Kidney (tissue), 14 donors: ENCODE measurements around the gene MBD3L5. TPM values are rescaled to one million over a fixed set of nuclear protein-coding genes. Genes with fewer than 3 reads are reported as not detected.

Experiments used
- DNase-seq, 5 donors: peaks; one replicate each; pipeline ENCODE4 v3.0.0-alpha.2; 2013 to 2020
- FAIRE-seq: peaks from 2 replicates; lab custom pipeline; 2012; peaks lifted over from hg19 to GRCh38; lab: Jason Lieb, UNC
- H3K27ac ChIP-seq, 2 donors: one replicate each; pipeline ENCODE4 v1.7.0; 2013; ENCODE audit warnings: low read depth in 2 of 2, low read length in 2 of 2, inconsistent platforms in 1 of 2
- H3K27me3 ChIP-seq: one replicate; pipeline ENCODE4 v1.7.1; 2013; ENCODE audit warnings: low read length, inconsistent platforms; ENCODE audit not compliant: control insufficient read depth, insufficient read depth
- H3K36me3 ChIP-seq, 3 donors: one replicate each; pipeline versions ENCODE4 v1.7.0 to v1.7.1; 2013; ENCODE audit warnings: low read length in 3 of 3, control low read depth in 1 of 3, inconsistent platforms in 1 of 3; ENCODE audit not compliant: insufficient read depth in 3 of 3, control insufficient read depth in 2 of 3
- H3K4me1 ChIP-seq, 3 donors: one replicate each; pipeline versions ENCODE4 v1.7.0 to v1.7.1; 2013; ENCODE audit warnings: low read length in 3 of 3, inconsistent platforms in 1 of 3, low read depth in 1 of 3; ENCODE audit not compliant: control insufficient read depth in 2 of 3, insufficient read depth in 2 of 3
- H3K4me3 ChIP-seq, 3 donors: one replicate each; pipeline versions ENCODE4 v1.7.0 to v1.8.1; 2013; ENCODE audit warnings: low read length in 3 of 3, control low read depth in 1 of 3, inconsistent platforms in 1 of 3
- H3K9ac ChIP-seq, 3 donors: one replicate each; pipeline versions ENCODE4 v1.7.0 to v1.7.1; 2013; ENCODE audit warnings: low read length in 3 of 3, control low read depth in 1 of 3, inconsistent platforms in 1 of 3
- H3K9me3 ChIP-seq, 3 donors: one replicate each; pipeline versions ENCODE4 v1.7.0 to v1.7.1; 2013; ENCODE audit warnings: low read length in 3 of 3, control low read depth in 1 of 3, inconsistent platforms in 1 of 3; ENCODE audit not compliant: control insufficient read depth in 2 of 3, insufficient read depth in 1 of 3
- CTCF ChIP-seq: IDR thresholded peaks from 3 replicates; pipeline ENCODE4 v1.5.1; 2012; ENCODE audit warnings: mild to moderate bottlenecking, moderate library complexity, borderline replicate concordance; ENCODE audit not compliant: insufficient read depth; ENCODE audit errors: extremely low read depth
- intact Hi-C: fragments of 100-400 bp; cut with DNase I; formaldehyde crosslinking; loops from one replicate; pipeline ENCODE4 v1.11.1; 2022
- polyA plus RNA-seq: library from polyadenylated mRNA; stranded (reverse); fragments of 350-450 nt; fragmentation: Illumina TruSeq; extraction: RNeasy Lipid Tissue Mini Kit (QIAGEN cat#74804); gene quantifications from one replicate; pipeline ENCODE4 v1.2.3, GENCODE V29; 2014; ENCODE audit warnings: low read depth, low replicate concordance; ENCODE audit not compliant: insufficient read depth
- total RNA-seq: library from RNA; stranded (reverse); fragmentation: NEBNext Ultra II Directional; extraction: Animal tissue kit (Norgen Biotek cat#: 25700); gene quantifications from one replicate; pipeline ENCODE4 v1.2.1, GENCODE V29; 2021
- donor health status: control.
- donor health status: control.
- donor health status: control.
- donor health status: control.
- donor health status: control.
- donor health status: DM: yes; HTN: yes; CAD: no.
- donor health status: Normal renal cell carcinoma (clear cell type).

The MBD3L5 gene
- total and polyA plus RNA-seq, 2 donors from 2014 or later, result not detected

GRCh38 chr19:7006135-7006704 lies 24.2 kb upstream of the MBD3L5 start:
- Histone ChIP-seq H3K36me3 (no peaks in the 10 kb centered on the region), H3K27ac (no peak overlapping the region), H3K4me1 (no peaks in the 10 kb centered on the region), H3K27me3 (no peaks in the 10 kb centered on the region), H3K4me3 (no peak overlapping the region), H3K9ac (no peak overlapping the region), H3K9me3 (no peaks in the 10 kb centered on the region)
- no peak for TF ChIP-seq CTCF
- intact Hi-C loops, result no loop called here
- FAIRE-seq (no peak), DNase-seq (no peak)

GRCh38 chr19:7007859-7008258 lies 22.5 kb upstream of the MBD3L5 start:
- no peak for TF ChIP-seq CTCF
- Histone ChIP-seq H3K27me3 (no peaks in the 10 kb centered on the region), H3K27ac (no peak overlapping the region), H3K9me3 (no peaks in the 10 kb centered on the region), H3K4me3 (no peak overlapping the region), H3K4me1 (no peaks in the 10 kb centered on the region), H3K36me3 (no peaks in the 10 kb centered on the region), H3K9ac (no peak overlapping the region)
- no peak for FAIRE-seq
- intact Hi-C loops, result no loop called here
- DNase-seq, result no peak

GRCh38 chr19:7010722-7011593 lies 19.4 kb upstream of the MBD3L5 start:
- no peak for TF ChIP-seq CTCF
- H3K27ac ChIP-seq, result no peak overlapping the region
- FAIRE-seq, result no peak
- no peak overlapping the region for H3K4me3 ChIP-seq
- no peak overlapping the region for H3K9ac ChIP-seq
- H3K9me3 ChIP-seq, result no peaks in the 10 kb centered on the region
- H3K27me3 ChIP-seq, result no peaks in the 10 kb centered on the region
- no peaks in the 10 kb centered on the region for H3K36me3 ChIP-seq
- H3K4me1 ChIP-seq, result no peaks in the 10 kb centered on the region
- no peak for DNase-seq
- intact Hi-C loops, result no loop called here
